CD4-positive, alpha-beta T cell treated with Interferon alpha-2 for 1 hour (primary cell): ENCODE results near the gene FRMD1.

Source experiments
- DNase-seq, 2 donors: peaks; one replicate each; pipeline ENCODE4 v3.0.0-alpha.2; 2020 to 2022

The FRMD1 gene

DNA sequence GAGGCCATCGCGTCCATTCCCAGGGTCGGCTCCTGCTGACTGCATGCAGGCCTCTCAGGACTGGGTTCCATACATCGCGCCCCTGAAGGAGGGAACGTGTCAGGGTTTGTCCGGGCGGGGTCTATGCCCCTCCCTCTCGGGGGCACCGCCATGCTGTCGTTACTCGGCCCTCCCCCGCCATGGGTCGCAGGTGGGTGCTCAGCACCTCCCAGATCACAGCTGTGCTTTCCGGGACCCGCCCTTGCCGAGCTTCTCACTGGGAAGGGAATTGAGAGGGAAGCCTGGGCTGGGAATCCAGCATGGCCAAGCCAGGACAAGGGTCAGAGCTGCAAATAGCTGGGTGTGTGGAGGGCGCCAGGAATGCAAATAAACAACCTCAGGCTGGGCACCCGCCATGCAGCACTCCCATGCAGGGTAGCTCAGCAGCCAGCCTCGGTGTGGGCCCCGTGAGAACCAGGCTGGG, at the start of gene FRMD1:
TSS of gene FRMD1 (minus strand) at position 270 of the 463 bp plus-strand sequence. CDS start at position 152, 118 bp downstream.
- no peak for DNase-seq

- no peak for DNase-seq
Observed at GRCh38 chr6:168128006-168128630, 49.1 kb upstream of the FRMD1 start.

DNA sequence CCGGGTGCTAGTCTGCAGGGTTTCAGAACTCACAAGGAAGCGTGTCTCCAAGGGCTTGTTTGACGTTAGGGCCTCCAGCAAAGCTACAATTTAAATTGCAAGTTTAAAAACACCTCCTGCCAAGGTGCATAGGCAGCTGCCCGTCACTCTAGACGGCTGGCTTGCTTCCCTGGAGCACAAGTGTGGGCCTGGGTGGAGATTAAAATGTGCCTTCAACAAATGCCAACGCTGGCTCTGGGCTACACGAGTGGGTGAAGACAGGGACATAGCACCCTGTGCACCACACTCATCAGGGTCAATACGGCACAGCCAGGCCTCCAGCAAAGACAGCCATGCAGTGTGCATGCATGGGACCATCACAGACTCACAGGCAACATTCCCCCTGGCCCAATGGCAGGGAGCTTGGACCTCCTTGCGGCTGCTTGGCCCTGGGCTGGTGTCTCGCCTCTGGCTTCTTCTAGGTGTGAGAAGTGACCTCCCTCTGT, 48.4 kb upstream of the FRMD1 start:
- no peak for DNase-seq

- no peak for DNase-seq
Observed at GRCh38 chr6:168126566-168127383, 47.8 kb upstream of the FRMD1 start.

DNA sequence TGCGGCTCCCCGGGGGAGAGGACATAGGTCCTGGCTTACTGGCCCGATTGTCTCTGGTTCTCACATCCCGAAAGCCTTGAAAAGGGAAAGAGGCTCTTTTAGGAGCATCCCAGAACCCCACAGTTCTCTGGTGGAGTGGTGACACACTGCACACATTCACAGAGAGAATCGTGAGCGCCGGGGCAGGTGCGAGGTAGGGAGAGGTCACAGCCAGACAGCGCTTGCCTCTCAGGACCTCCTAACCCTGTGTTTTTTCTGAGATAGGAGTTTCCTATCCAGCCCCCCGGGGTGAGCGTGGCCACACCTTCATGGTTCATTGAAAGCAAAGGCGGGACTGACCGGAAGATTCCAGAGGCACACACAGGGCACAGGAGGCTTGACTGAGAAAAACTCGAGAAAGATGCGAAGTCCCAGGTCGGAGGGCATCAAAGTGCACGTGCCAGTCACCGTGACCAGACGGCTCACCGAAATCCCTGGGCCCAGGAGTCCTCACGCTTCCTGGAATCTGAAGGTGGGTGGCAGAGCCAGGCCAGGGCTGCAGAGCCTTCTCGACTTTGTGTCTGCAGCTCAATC, 46.5 kb upstream of the FRMD1 start:
- no peak for DNase-seq

GRCh38 chr6:168124921-168125320, 45.9 kb upstream of the FRMD1 start:
- DNase-seq = no peak

- DNase-seq = no peak
Observed at GRCh38 chr6:168124158-168124557, 45.1 kb upstream of the FRMD1 start.

- no peak for DNase-seq
Observed at GRCh38 chr6:168123165-168123911, 44.3 kb upstream of the FRMD1 start.

- DNase-seq = no peak
Observed at GRCh38 chr6:168122521-168122920, 43.5 kb upstream of the FRMD1 start.

DNA sequence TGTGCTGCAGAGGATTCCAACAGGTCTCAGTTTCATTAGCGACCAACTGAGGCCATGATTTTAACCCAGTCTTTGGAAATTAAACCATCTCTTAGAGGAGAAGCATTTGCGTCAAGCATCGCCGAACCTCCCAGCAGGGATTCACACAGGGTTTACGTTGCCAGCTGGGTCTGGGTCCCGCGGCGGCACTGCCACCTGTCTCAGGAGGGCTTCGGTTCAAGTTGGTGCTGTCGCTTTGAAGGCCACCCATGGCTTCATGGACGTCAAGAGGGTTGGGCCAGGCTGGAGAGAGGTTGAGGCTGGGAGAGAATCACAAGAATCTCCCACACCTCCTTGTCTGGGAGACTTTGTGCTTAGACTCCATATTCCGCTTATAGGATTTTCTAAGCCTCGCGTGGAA, 43.0 kb upstream of the FRMD1 start:
- DNase-seq = no peak

GRCh38 chr6:168121303-168121665, 42.3 kb upstream of the FRMD1 start:
- DNase-seq = no peak

- no peak for DNase-seq
Observed at GRCh38 chr6:168120390-168121302, 41.6 kb upstream of the FRMD1 start.

GRCh38 chr6:168119539-168119938, 40.5 kb upstream of the FRMD1 start:
- no peak for DNase-seq

DNA sequence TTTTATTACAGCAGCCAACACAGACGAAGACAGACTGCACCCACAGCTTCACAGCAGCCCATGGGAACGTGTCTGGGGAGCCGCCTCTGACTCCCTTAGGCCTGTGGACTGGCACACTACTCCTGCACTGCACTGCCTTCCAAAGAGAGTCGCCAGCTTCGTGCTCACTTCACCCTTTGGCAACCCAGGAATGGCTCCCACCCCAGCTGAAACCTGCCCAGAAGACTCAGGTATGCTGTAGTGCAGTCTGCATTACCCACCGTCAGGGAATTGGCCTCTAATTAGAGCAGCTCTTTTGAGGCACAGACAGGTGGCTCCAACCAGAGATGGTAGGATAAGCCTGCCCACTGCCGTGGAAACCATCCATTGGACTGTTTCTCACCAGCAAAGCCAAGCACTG, 39.9 kb upstream of the FRMD1 start:
- no peak for DNase-seq

GRCh38 chr6:168117942-168118341, 38.9 kb upstream of the FRMD1 start:
- DNase-seq = no peak

DNA sequence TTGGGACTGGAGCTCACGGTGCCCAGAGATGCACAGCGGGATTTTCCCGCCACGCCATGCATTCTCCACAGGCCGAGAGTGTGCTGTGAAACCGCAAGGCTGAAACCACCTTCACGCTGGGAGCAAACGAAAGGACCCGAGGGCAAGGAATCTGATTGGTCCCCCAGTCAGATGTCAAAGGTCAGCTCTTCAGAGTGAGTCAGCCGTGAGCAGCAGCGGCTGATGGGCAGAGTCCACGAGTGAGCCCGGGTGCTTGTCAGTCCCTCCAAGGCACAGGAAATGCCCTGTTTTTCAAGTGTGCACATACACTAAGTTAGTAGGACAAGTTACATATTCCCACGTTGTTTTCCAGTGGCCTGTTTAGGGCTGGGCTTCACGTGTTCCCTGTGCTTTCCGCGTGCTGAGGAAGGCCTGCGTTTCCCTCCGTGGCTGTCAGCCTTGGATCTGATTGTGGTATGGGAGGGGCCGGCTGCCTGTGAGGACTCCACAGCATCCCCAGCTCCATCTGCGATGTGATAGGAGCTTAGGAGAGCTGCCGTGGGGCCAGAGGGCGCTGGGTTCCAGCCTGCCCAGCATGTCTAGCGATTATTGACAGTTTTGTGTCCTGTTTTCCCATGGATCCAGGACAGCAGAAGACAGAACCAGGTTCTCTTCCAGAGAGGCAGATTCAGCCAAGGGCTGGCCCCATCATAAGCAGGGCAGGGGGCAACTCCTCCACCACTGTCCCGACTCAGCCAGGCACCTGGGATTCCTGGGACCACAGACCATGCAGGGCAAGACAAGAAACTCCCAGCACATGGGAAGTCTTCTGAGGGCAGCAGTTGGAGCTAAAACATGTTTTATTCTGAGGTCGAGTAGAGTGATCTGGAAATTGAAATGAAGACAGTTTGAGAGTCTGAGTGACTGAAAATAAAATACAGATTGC, 38.2 kb upstream of the FRMD1 start:
- no peak for DNase-seq

DNA sequence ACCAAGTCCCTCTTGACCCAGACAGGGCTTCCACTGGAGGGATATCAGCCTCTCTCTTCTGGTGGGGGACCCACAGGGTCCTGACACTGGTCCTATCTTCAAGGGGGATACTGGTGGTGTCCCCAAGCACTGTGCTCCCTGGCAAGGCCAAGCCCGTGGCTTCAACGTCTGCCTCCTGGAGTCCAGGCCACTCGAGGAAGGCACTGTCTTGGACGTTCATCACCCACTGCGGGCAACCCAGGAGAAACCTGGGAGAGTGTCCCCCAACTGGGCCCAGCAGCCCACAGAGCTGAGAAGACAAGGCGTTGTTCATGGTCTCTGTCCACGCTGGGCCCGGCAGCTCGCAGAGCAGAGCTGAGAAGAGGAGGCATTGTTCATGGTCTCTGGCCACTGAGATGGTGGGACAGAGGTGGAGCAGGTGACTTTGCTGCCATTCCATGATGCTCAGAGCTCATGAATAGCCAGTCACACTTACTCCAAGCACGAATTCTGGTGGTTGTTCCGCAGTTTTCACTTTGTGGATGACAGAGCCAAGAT, 37.5 kb upstream of the FRMD1 start:
- DNase-seq = no peak

DNA sequence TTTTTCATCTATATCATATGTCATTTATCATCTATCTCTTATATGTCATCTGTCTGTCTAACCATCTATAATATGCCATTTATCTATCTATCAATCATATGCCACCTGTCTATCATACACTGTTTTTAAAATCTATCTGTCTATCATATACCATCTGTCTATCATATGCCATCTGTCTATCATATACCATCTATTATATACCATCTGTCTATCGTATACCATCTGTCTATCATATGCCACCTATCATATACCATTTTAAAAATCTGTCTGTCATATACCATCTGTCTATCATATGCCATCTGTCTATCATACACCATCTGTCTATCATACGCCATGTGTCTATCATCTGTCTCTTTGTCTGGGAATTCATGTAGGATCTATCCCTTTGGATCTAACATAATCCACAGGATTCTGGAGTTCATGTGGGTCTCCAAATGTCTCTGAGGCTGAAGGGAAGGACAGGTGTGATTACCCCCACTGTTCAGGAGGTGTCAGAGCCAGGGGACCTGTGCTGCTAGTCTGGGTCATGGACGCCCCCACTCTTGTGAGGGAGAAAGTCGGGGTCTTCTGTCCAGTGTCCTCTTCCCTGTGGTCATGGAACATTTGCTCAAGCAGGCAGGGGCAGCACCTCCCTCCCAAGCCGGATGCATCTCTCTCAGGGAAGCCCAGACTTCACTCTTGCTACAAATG, 36.9 kb upstream of the FRMD1 start:
- DNase-seq = no peak

- no peak for DNase-seq
Observed at GRCh38 chr6:168113226-168113625, 34.2 kb upstream of the FRMD1 start.

DNA sequence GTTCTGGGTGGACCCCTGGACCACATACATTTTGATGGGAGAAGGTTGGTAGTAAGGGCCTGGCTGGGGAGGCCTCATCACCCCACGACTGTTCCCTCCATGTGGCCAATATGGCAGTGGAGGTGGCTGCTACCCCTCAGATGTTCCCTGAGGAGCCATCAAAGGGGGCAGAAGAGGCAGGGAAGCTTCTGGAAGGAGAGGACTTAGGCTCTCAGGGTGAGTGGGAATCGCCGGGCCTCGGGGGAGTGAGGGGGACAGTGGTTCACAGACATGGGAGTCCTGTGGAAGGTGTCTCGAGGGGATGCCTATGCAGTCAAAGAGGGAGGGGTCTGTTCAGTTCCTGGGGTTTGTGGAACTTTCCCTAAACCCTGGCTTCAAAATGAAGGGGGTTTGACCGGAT, 32.9 kb upstream of the FRMD1 start:
- DNase-seq = no peak
